Activated T-helper 2 cell treated with anti-CD3 and anti-CD28 coated beads, Interferon-gamma antibody, Interleukin-2, Interleukin-4, amounts not matched to agents 10 μg/mL and 5 μg/mL and 100 μg/mL, durations not matched to agents 14 hours and 24 hours and 36 hours (primary cell): ENCODE measurements around the gene CLVS2. TPM values are rescaled to one million over a fixed set of nuclear protein-coding genes. Genes with fewer than 3 reads are reported as not detected.

ENCODE experiments used
- DNase-seq: peaks from one replicate; pipeline ENCODE4 v3.0.0; 2021; ENCODE audit warnings: low spot score
- H3K27ac Mint-ChIP-seq: one replicate; pipeline ENCODE4 v1.8.0; 2021; ENCODE audit warnings: mixed read lengths
- H3K27me3 Mint-ChIP-seq: one replicate; pipeline ENCODE4 v1.8.0; 2021; ENCODE audit warnings: low read depth, mixed read lengths
- H3K36me3 Mint-ChIP-seq: one replicate; pipeline ENCODE4 v1.8.0; 2021; ENCODE audit warnings: low read depth, mixed read lengths
- H3K4me1 Mint-ChIP-seq: one replicate; pipeline ENCODE4 v1.8.0; 2021; ENCODE audit warnings: low read depth, mixed read lengths
- H3K4me3 Mint-ChIP-seq: one replicate; pipeline ENCODE4 v1.8.0; 2021; ENCODE audit warnings: low read depth, mild to moderate bottlenecking, moderate library complexity, mixed read lengths
- H3K9me3 Mint-ChIP-seq: one replicate; pipeline ENCODE4 v1.8.0; 2021; ENCODE audit warnings: mixed read lengths
- intact Hi-C: fragments of 100-400 bp; cut with micrococcal nuclease; formaldehyde crosslinking; loops from one replicate; pipeline ENCODE4 v1.15.1; 2023
- total RNA-seq: library from RNA; stranded (reverse); gene quantifications from 2 replicates; pipeline ENCODE4 v1.2.3, GENCODE V29; 2022

Gene CLVS2
- total RNA-seq, 1 donor from 2014 or later = not detected

GRCh38 chr6:123105561-123105960, 109.5 kb downstream of the CLVS2 start:
- H3K9me3 Mint-ChIP-seq = peaks cover 12% of the 10 kb centered on the region

GRCh38 chr6:123116370-123116769, 120.3 kb downstream of the CLVS2 start:
- no peaks in the 10 kb centered on the region for H3K4me1 Mint-ChIP-seq
- no peak overlapping the region for H3K27ac Mint-ChIP-seq
- H3K36me3 Mint-ChIP-seq = no peaks in the 10 kb centered on the region
- no peaks in the 10 kb centered on the region for H3K9me3 Mint-ChIP-seq
- H3K4me3 Mint-ChIP-seq = no peak overlapping the region
- H3K27me3 Mint-ChIP-seq = no peaks in the 10 kb centered on the region
- DNase-seq = no peak
- intact Hi-C loops = no loop called here

More at GRCh38 chr6:123105561-123105960, 109.5 kb downstream of the CLVS2 start:
- Mint-ChIP-seq H3K4me3 (no peak overlapping the region), H3K4me1 (no peaks in the 10 kb centered on the region), H3K27me3 (no peaks in the 10 kb centered on the region), H3K27ac (no peak overlapping the region), H3K36me3 (no peaks in the 10 kb centered on the region)
- intact Hi-C loops = no loop called here
- DNase-seq = no peak

GRCh38 chr6:123117145-123117908, 121.3 kb downstream of the CLVS2 start:
- no peaks in the 10 kb centered on the region for H3K9me3 Mint-ChIP-seq
- no peaks in the 10 kb centered on the region for H3K36me3 Mint-ChIP-seq
- no peak overlapping the region for H3K27ac Mint-ChIP-seq
- H3K27me3 Mint-ChIP-seq = no peaks in the 10 kb centered on the region
- no peak for DNase-seq
- intact Hi-C loops = no loop called here
- H3K4me1 Mint-ChIP-seq = no peaks in the 10 kb centered on the region
- no peak overlapping the region for H3K4me3 Mint-ChIP-seq

GRCh38 chr6:123118811-123119210, 122.8 kb downstream of the CLVS2 start:
- intact Hi-C loops = no loop called here
- no peaks in the 10 kb centered on the region for H3K4me1 Mint-ChIP-seq
- DNase-seq = no peak
- no peaks in the 10 kb centered on the region for H3K36me3 Mint-ChIP-seq
- H3K27me3 Mint-ChIP-seq = no peaks in the 10 kb centered on the region
- no peaks in the 10 kb centered on the region for H3K9me3 Mint-ChIP-seq
- no peak overlapping the region for H3K27ac Mint-ChIP-seq
- H3K4me3 Mint-ChIP-seq = no peak overlapping the region

Other genes with a start within 250 kb of the CLVS2 start
- gene FABP7, start 216.5 kb upstream of the CLVS2 start, total RNA-seq = not detected in 2 replicates
- gene SMPDL3A, start 207.0 kb upstream of the CLVS2 start, total RNA-seq = 1.3 and 1.6 TPM in 2 replicates